Parathyroid adenoma (tissue), 2 donors: ENCODE results near the gene SOX12.

Source experiments
- H2AFZ ChIP-seq: fragments of 300-600 bp; sonication (generic); one replicate; pipeline ENCODE4 v1.7.0; 2017; ENCODE audit warnings: antibody characterized with exemption, mild to moderate bottlenecking
- H3K27ac ChIP-seq: fragments of 300-600 bp; sonication (generic); one replicate; pipeline ENCODE4 v1.7.0; 2017
- H3K27me3 ChIP-seq: fragments of 300-600 bp; sonication (generic); one replicate; pipeline ENCODE4 v1.7.0; 2017; ENCODE audit warnings: low read length; ENCODE audit not compliant: control insufficient read depth, insufficient read depth
- H3K36me3 ChIP-seq: fragments of 300-600 bp; sonication (generic); one replicate; pipeline ENCODE4 v1.7.0; 2017; ENCODE audit warnings: low read length; ENCODE audit not compliant: control insufficient read depth, insufficient read depth
- H3K4me1 ChIP-seq: fragments of 300-600 bp; sonication (generic); one replicate; pipeline ENCODE4 v1.7.0; 2017; ENCODE audit warnings: control low read depth
- H3K4me2 ChIP-seq: fragments of 300-600 bp; sonication (generic); one replicate; pipeline ENCODE4 v1.7.0; 2017; ENCODE audit warnings: low read length
- H3K4me3 ChIP-seq: fragments of 300-600 bp; sonication (generic); one replicate; pipeline ENCODE4 v1.7.0; 2017; ENCODE audit warnings: low read depth, low read length
- H3K79me2 ChIP-seq: fragments of 300-600 bp; sonication (generic); one replicate; pipeline ENCODE4 v1.7.0; 2017; ENCODE audit warnings: control low read depth
- H3K9ac ChIP-seq: fragments of 300-600 bp; sonication (generic); one replicate; pipeline ENCODE4 v1.7.0; 2017; ENCODE audit warnings: mild to moderate bottlenecking
- H3K9me3 ChIP-seq: fragments of 300-600 bp; sonication (generic); one replicate; pipeline ENCODE4 v1.7.0; 2017; ENCODE audit warnings: low read length; ENCODE audit not compliant: control insufficient read depth
- TF ChIP-seq, protein P1 (sequence below): fragments of 300-600 bp; sonication (generic); IDR thresholded peaks from one replicate; pipeline ENCODE4 v1.7.0; 2017; ENCODE audit warnings: antibody characterized with exemption, mild to moderate bottlenecking
- donor health status: primary hyperparathyroidism.

The SOX12 gene

DNA sequence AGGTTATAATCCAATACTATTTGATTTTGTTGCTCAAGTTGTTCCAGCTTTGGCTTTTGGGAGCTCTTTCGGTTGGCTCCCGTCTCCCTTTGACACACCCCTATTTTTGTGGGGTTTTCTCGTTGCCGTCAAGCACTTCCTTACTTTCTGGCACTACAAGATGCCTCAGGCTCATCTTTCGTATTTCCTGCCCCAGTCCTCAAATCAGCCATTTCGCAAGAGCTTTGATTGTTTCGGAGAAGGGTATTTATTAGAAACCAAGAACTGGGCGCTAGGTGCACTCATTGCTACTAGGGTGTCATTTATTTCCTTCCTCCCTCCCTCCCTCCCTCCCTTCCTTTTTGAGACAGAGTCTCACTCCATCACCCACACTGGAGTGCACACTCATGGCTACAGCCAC, 13.3 kb upstream of the SOX12 start:
- no peaks in the 10 kb centered on the region for H3K27me3 ChIP-seq
- no peaks in the 10 kb centered on the region for H3K36me3 ChIP-seq
- H2AFZ ChIP-seq, result no peak overlapping the region
- no peak overlapping the region for H3K4me2 ChIP-seq
- no peak overlapping the region for H3K9ac ChIP-seq
- H3K79me2 ChIP-seq, result no peaks in the 10 kb centered on the region
- TF ChIP-seq, protein P1, sequence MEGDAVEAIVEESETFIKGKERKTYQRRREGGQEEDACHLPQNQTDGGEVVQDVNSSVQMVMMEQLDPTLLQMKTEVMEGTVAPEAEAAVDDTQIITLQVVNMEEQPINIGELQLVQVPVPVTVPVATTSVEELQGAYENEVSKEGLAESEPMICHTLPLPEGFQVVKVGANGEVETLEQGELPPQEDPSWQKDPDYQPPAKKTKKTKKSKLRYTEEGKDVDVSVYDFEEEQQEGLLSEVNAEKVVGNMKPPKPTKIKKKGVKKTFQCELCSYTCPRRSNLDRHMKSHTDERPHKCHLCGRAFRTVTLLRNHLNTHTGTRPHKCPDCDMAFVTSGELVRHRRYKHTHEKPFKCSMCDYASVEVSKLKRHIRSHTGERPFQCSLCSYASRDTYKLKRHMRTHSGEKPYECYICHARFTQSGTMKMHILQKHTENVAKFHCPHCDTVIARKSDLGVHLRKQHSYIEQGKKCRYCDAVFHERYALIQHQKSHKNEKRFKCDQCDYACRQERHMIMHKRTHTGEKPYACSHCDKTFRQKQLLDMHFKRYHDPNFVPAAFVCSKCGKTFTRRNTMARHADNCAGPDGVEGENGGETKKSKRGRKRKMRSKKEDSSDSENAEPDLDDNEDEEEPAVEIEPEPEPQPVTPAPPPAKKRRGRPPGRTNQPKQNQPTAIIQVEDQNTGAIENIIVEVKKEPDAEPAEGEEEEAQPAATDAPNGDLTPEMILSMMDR, result no peak
- H3K9me3 ChIP-seq, result no peaks in the 10 kb centered on the region
- no peak overlapping the region for H3K27ac ChIP-seq
- peaks cover 9% of the 10 kb centered on the region for H3K4me1 ChIP-seq
- no peak overlapping the region for H3K4me3 ChIP-seq

GRCh38 chr20:312866-313265, 12.5 kb upstream of the SOX12 start:
- no peak overlapping the region for H2AFZ ChIP-seq
- H3K9ac ChIP-seq, result no peak overlapping the region
- H3K79me2 ChIP-seq, result no peaks in the 10 kb centered on the region
- H3K27me3 ChIP-seq, result no peaks in the 10 kb centered on the region
- no peaks in the 10 kb centered on the region for H3K36me3 ChIP-seq
- H3K27ac ChIP-seq, result no peak overlapping the region
- H3K4me3 ChIP-seq, result no peak overlapping the region
- TF ChIP-seq, protein P1, result no peak
- H3K4me2 ChIP-seq, result no peak overlapping the region
- H3K4me1 ChIP-seq, result peaks cover 9% of the 10 kb centered on the region
- H3K9me3 ChIP-seq, result no peaks in the 10 kb centered on the region

GRCh38 chr20:313402-313801, 11.9 kb upstream of the SOX12 start:
- Histone ChIP-seq H3K4me3 (no peak overlapping the region), H2AFZ (no peak overlapping the region), H3K9me3 (no peaks in the 10 kb centered on the region), H3K4me1 (peaks cover 9% of the 10 kb centered on the region), H3K27ac (no peak overlapping the region), H3K9ac (no peak overlapping the region), H3K36me3 (no peaks in the 10 kb centered on the region), H3K4me2 (no peak overlapping the region), H3K27me3 (no peaks in the 10 kb centered on the region), H3K79me2 (no peaks in the 10 kb centered on the region)
- TF ChIP-seq, protein P1, result no peak

DNA sequence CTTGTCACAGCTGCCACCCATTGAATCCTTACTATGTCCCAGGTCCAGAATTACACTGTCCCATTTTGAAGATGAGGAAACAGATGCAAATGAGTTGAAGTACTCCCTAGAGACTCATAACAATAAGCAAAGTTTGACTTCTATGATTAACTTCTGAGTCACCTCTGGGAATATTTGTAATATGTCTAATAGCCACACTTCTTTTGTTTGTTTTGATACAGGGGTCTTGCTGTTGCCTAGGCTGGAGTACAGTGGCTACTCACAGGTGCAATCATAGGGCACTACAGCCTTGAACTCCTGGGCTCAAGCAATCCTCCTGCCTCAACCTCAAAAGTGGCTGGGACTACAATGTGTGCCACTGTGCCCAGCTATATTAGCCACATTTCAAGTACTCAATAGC, 11.4 kb upstream of the SOX12 start:
- no peak overlapping the region for H3K9ac ChIP-seq
- H3K36me3 ChIP-seq, result no peaks in the 10 kb centered on the region
- H3K4me1 ChIP-seq, result peaks cover 9% of the 10 kb centered on the region
- H2AFZ ChIP-seq, result no peak overlapping the region
- H3K4me2 ChIP-seq, result no peak overlapping the region
- TF ChIP-seq, protein P1, result no peak
- no peaks in the 10 kb centered on the region for H3K27me3 ChIP-seq
- H3K79me2 ChIP-seq, result no peaks in the 10 kb centered on the region
- H3K9me3 ChIP-seq, result no peaks in the 10 kb centered on the region
- no peak overlapping the region for H3K4me3 ChIP-seq
- no peak overlapping the region for H3K27ac ChIP-seq

GRCh38 chr20:316316-317068, 8.9 kb upstream of the SOX12 start:
- no peak overlapping the region for H3K9ac ChIP-seq
- no peaks in the 10 kb centered on the region for H3K4me1 ChIP-seq

More at GRCh38 chr20:316316-317068, 8.9 kb upstream of the SOX12 start:
- H3K27me3 ChIP-seq, result no peaks in the 10 kb centered on the region
- no peaks in the 10 kb centered on the region for H3K36me3 ChIP-seq
- H2AFZ ChIP-seq, result no peak overlapping the region
- no peaks in the 10 kb centered on the region for H3K79me2 ChIP-seq
- H3K4me2 ChIP-seq, result no peak overlapping the region
- no peak overlapping the region for H3K27ac ChIP-seq
- no peaks in the 10 kb centered on the region for H3K9me3 ChIP-seq
- H3K4me3 ChIP-seq, result no peak overlapping the region
- TF ChIP-seq, protein P1, result no peak
